ENCODE results near the gene INPP5F. TPM values are rescaled to one million over a fixed set of nuclear protein-coding genes. Genes with fewer than 3 reads are reported as not detected.

Gene INPP5F
- total and polyA plus RNA-seq, 10 of the 15 experiments (the other 5 are each of a cell fraction or from before 2014, with no cell fraction given), result 6.0 to 49.3 (median 34.3) TPM

DNA sequence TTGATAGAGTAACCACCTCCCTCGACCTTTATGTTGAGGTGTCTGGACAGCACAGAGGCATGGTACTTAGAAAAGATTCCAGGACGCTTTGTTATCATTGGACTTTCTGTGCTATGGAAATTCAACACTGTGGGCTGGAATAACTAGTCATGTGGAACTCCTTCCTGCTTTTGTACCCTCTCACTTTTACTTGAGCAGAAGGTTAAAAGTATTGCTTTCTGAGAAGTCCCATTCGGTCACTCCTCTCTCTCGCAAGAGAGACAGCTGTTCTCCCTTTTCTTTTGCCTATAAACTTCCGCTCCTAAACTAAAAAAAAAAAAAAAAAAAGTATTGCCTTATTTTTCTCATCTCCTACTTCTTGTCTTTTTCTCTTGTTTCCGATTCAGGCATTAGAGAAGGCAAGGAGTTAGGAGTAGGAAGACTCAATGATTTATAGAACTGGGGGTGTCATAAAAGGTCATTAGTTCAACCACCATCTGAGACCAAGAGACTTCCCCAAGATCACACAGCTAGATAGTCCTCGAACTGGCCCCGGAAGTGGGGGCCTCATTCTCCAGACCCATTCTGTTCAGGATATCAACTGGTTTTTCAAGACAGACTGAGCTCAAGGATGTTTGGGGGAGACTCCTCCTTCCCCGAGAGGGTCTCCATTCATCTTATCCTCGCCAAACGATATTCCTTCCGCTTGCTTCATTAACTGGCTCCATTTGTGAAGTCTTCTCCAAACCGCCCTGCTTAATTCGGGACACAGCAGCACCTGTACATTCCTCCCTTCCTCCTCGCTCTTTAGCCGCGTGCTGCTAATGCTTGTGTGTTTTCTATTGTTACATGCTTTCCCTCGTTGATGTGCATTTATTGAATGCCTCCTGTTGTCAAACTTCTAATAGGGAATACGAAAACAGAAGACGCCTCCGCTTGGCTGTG lies 995 bp upstream of the INPP5F start (continued):
- TF ChIP-seq STAT1 (conservative IDR thresholded peaks at IDR 0.05) (no peak), CBX5 (IDR thresholded peaks at IDR 0.05; ENCODE audit: low read depth) (no peak), BMI1 (IDR thresholded peaks at IDR 0.05; ENCODE audit: borderline replicate concordance) (no peak), MYC (IDR thresholded peaks at IDR 0.05; ENCODE audit: insufficient read depth, insufficient read length, insufficient replicate concordance, low read length, severe bottlenecking) (no peak), CBX3 (IDR thresholded peaks at IDR 0.05; ENCODE audit: borderline replicate concordance, low read depth) (no peak), IKZF2 (IDR thresholded peaks at IDR 0.05) (peak in 1 of 2 experiments; percentile 41; a peak in 3 of 4 replicates), SMC3 (IDR thresholded peaks at IDR 0.05; ENCODE audit: borderline replicate concordance, low read length) (no peak), NR2C2 (IDR thresholded peaks at IDR 0.05; ENCODE audit: borderline replicate concordance, control insufficient read depth, insufficient read length, low read depth) (no peak), NR2F1 (conservative IDR thresholded peaks at IDR 0.05) (peak; percentile 90), POLR2AphosphoS5 (IDR thresholded peaks at IDR 0.05; ENCODE audit: low read length) (peak; percentile 73), HDAC6 (IDR thresholded peaks at IDR 0.05; ENCODE audit: unreplicated experiment) (no peak), SRF (IDR thresholded peaks at IDR 0.05; ENCODE audit: low read depth in 2 of 2, low read length in 2 of 2) (no peak), YBX1 (IDR thresholded peaks at IDR 0.05) (no peak), POLR2AphosphoS2 (IDR thresholded peaks at IDR 0.05; ENCODE audit: low read depth, low read length) (0 out of 2 replicates have a peak, but pooled peaks have one; percentile 4), RCOR1 (conservative IDR thresholded peaks at IDR 0.05; ENCODE audit: low read depth, low read length) (no peak), FOXM1 (IDR thresholded peaks at IDR 0.05; ENCODE audit: low read depth, low read length) (no peak; the same call in 1 of the 2 replicates)
- TF ChIP-seq, protein P1, sequence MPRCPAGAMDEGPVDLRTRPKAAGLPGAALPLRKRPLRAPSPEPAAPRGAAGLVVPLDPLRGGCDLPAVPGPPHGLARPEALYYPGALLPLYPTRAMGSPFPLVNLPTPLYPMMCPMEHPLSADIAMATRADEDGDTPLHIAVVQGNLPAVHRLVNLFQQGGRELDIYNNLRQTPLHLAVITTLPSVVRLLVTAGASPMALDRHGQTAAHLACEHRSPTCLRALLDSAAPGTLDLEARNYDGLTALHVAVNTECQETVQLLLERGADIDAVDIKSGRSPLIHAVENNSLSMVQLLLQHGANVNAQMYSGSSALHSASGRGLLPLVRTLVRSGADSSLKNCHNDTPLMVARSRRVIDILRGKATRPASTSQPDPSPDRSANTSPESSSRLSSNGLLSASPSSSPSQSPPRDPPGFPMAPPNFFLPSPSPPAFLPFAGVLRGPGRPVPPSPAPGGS (IDR thresholded peaks at IDR 0.05; ENCODE audit: borderline replicate concordance, insufficient read depth, low read depth, low read length, poor library complexity, severe bottlenecking), result no peak
- TF ChIP-seq, protein P2, sequence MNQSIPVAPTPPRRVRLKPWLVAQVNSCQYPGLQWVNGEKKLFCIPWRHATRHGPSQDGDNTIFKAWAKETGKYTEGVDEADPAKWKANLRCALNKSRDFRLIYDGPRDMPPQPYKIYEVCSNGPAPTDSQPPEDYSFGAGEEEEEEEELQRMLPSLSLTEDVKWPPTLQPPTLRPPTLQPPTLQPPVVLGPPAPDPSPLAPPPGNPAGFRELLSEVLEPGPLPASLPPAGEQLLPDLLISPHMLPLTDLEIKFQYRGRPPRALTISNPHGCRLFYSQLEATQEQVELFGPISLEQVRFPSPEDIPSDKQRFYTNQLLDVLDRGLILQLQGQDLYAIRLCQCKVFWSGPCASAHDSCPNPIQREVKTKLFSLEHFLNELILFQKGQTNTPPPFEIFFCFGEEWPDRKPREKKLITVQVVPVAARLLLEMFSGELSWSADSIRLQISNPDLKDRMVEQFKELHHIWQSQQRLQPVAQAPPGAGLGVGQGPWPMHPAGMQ (IDR thresholded peaks at IDR 0.05; ENCODE audit: borderline replicate concordance), result no peak
- TF ChIP-seq, protein P3, sequence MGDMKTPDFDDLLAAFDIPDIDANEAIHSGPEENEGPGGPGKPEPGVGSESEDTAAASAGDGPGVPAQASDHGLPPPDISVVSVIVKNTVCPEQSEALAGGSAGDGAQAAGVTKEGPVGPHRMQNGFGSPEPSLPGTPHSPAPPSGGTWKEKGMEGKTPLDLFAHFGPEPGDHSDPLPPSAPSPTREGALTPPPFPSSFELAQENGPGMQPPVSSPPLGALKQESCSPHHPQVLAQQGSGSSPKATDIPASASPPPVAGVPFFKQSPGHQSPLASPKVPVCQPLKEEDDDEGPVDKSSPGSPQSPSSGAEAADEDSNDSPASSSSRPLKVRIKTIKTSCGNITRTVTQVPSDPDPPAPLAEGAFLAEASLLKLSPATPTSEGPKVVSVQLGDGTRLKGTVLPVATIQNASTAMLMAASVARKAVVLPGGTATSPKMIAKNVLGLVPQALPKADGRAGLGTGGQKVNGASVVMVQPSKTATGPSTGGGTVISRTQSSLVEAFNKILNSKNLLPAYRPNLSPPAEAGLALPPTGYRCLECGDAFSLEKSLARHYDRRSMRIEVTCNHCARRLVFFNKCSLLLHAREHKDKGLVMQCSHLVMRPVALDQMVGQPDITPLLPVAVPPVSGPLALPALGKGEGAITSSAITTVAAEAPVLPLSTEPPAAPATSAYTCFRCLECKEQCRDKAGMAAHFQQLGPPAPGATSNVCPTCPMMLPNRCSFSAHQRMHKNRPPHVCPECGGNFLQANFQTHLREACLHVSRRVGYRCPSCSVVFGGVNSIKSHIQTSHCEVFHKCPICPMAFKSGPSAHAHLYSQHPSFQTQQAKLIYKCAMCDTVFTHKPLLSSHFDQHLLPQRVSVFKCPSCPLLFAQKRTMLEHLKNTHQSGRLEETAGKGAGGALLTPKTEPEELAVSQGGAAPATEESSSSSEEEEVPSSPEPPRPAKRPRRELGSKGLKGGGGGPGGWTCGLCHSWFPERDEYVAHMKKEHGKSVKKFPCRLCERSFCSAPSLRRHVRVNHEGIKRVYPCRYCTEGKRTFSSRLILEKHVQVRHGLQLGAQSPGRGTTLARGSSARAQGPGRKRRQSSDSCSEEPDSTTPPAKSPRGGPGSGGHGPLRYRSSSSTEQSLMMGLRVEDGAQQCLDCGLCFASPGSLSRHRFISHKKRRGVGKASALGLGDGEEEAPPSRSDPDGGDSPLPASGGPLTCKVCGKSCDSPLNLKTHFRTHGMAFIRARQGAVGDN (IDR thresholded peaks at IDR 0.05), result no peak
- TF ChIP-seq, protein P4, sequence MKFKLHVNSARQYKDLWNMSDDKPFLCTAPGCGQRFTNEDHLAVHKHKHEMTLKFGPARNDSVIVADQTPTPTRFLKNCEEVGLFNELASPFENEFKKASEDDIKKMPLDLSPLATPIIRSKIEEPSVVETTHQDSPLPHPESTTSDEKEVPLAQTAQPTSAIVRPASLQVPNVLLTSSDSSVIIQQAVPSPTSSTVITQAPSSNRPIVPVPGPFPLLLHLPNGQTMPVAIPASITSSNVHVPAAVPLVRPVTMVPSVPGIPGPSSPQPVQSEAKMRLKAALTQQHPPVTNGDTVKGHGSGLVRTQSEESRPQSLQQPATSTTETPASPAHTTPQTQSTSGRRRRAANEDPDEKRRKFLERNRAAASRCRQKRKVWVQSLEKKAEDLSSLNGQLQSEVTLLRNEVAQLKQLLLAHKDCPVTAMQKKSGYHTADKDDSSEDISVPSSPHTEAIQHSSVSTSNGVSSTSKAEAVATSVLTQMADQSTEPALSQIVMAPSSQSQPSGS (IDR thresholded peaks at IDR 0.05; ENCODE audit: low read length), result no peak; the same call in 1 of the 2 replicates
- TF ChIP-seq, protein P5, sequence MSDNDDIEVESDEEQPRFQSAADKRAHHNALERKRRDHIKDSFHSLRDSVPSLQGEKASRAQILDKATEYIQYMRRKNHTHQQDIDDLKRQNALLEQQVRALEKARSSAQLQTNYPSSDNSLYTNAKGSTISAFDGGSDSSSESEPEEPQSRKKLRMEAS (IDR thresholded peaks at IDR 0.05; ENCODE audit: low read depth, low read length), result no peak
